Measurements from ENCODE around the gene PLAAT3.
"Not testable (repeated sequence)": the region's sequence is repeated elsewhere in the genome, so short reads cannot be mapped to it uniquely, and the experiment has no call there.

The PLAAT3 gene

GRCh38 chr11:63635762-63636465, 21.7 kb upstream of the PLAAT3 start:
- H3K4me3 ChIP-seq (ENCODE audit: low read length): no peak overlapping the region
- peak; percentile 87 for TF ChIP-seq CTCF (IDR thresholded peaks at IDR 0.05; ENCODE audit: insufficient read depth, low read depth, low read length, missing control alignments)
- peak; percentile 56 for DNase-seq (ENCODE audit: low read depth)

GRCh38 chr11:63629426-63629825, 15.2 kb upstream of the PLAAT3 start:
- no peak for TF ChIP-seq CTCF (IDR thresholded peaks at IDR 0.05; ENCODE audit: insufficient read depth, low read depth, low read length, missing control alignments)
- no peak for DNase-seq (ENCODE audit: low read depth)
- no peak overlapping the region for H3K4me3 ChIP-seq (ENCODE audit: low read length)

DNA sequence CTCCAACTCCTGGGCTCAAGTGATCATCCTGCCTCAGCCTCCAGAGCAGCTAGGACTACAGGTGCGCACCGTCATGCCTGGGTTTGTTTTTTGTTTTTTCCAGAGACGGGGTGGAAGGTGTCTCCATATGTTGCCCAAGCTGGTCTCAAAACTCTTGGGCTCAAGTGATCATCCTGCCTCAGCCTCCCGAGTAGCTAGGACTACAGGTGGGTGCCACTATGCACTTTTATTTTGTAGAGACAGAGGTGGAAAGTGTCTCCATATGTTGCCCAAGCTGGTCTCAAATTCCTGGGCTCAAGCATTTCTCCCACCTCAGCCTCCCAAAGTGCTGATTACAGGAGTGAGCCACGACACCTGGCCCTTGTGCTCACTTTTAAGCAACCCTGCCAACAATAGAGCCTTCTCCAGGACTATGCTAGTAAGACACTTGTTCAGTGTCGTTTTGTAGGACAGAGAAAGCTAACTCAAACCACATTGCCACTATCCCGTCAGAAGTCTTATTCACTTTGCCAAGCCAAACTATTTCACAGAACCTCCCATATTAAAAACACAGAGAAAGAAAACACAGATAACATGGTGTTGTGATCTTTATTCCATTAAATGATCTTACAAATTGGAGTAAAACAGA, 9.4 kb upstream of the PLAAT3 start:
- no peak overlapping the region for H3K4me3 ChIP-seq (ENCODE audit: low read length)
- TF ChIP-seq CTCF (IDR thresholded peaks at IDR 0.05; ENCODE audit: insufficient read depth, low read depth, low read length, missing control alignments): no peak
- no peak for DNase-seq (ENCODE audit: low read depth)

DNA sequence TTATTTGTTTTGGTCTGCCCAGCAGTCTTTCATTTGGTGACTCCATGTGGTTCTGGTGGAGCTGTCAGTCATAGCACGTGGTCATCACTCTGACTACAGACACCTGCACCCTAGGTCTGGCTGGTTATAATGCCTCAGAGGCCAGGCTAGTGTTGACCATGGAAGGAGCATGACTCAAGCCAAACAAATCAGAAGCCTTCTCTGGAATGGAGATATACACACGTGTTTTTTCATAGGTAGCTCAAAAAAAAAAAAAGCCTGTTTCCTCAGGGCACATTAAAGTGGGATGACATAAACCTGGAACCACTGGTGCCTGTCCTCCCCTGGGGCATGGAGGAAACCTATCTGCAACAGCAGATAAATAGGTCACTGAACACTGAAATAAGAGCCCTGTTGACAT, 8.1 kb upstream of the PLAAT3 start:
- no peak for TF ChIP-seq CTCF (IDR thresholded peaks at IDR 0.05; ENCODE audit: insufficient read depth, low read depth, low read length, missing control alignments)
- peak; percentile 59 for DNase-seq (ENCODE audit: low read depth)
- H3K4me3 ChIP-seq (ENCODE audit: low read length): no peak overlapping the region

DNA sequence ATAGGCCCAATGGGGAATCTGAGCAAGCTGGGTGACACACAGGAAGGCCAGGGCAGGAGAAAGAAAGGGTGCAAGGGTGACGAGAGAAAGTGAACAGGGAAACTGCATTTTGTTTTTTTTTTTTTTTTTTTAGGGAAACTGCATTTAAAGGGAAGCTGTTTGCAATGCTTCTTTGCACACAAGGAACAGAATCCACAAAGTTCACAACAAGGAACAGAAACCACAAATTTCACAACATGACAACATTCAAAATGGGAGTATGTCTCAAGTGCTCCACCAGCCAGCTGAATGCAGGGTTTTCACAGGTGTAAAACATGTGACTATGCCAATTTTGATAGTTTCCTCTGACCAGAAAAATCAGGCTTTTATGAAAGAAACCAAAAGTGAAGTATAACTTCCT, 6.8 kb upstream of the PLAAT3 start:
- H3K4me3 ChIP-seq (ENCODE audit: low read length): no peak overlapping the region
- no peak for DNase-seq (ENCODE audit: low read depth)
- TF ChIP-seq CTCF (IDR thresholded peaks at IDR 0.05; ENCODE audit: insufficient read depth, low read depth, low read length, missing control alignments): no peak

- H3K4me3 ChIP-seq (ENCODE audit: low read length): no peak overlapping the region
- DNase-seq (ENCODE audit: low read depth): no peak
- TF ChIP-seq CTCF (IDR thresholded peaks at IDR 0.05; ENCODE audit: insufficient read depth, low read depth, low read length, missing control alignments): no peak
These were observed 5.7 kb upstream of the PLAAT3 start for GRCh38 chr11:63619967-63620366.

DNA sequence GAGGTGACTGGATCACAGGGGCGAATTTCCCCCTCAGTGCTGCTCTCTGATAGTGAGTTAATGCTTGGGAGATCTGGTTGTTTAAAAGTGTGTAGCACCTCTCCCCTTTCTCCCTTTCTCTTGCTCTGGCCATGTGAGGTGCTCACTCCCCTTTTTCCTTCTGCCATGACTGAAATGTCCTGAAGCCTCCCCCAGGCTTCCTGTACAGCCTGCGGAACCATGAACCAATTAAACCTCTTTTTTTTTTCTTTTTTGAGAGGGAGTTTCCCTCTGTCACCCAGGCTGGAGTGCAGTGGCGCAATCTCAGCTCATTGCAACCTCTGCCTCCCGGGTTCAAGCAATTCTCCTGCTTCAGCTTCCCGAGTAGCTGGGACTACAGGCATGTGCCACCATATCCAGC, 3.5 kb upstream of the PLAAT3 start:
- H3K4me3 ChIP-seq (ENCODE audit: low read length); DNase-seq (ENCODE audit: low read depth): not testable (repeated sequence)
